GM12878 (cell line): Measurements from ENCODE around the gene TK2. TPM values are rescaled to one million over a fixed set of nuclear protein-coding genes. Genes with fewer than 3 reads are reported as not detected.

Source experiments
- ATAC-seq: fragments of 200-7000 bp; cut with Tn5 transposase; 3 replicates; pipeline ENCODE4 v1.9.1; 2020; ENCODE audit warnings: mild to moderate bottlenecking, moderate library complexity
- BruUV-seq: library from RNA; stranded (reverse); fragments of 400-500 nt; replicated peaks from 2 replicates; lab custom pipeline; 2021; lab: Mats Ljungman, UMichigan
- CTCF ChIA-PET: fragments of 300-600 bp; sonication (Branson Sonifier 250); formaldehyde crosslinking; extraction: SDS; loops from one replicate; lab custom pipeline; 2021; ENCODE audit warnings: inconsistent platforms; lab: Yijun Ruan, JAX
- POLR2A ChIA-PET: fragments of 350-600 bp; formaldehyde crosslinking; extraction: SDS; loops from one replicate; lab custom pipeline; 2021; ENCODE audit warnings: inconsistent platforms; lab: Charles Lee
- RAD21 ChIA-PET: fragments of 300-600 bp; sonication (Branson Sonifier 250); formaldehyde crosslinking; loops from one replicate; lab custom pipeline; 2023; ENCODE audit warnings: antibody characterized with exemption; ENCODE audit not compliant: unreplicated experiment; lab: Charles Lee
- SMC1A ChIA-PET: fragments of 300-600 bp; sonication (Branson Sonifier 250); formaldehyde crosslinking; loops from one replicate; lab custom pipeline; 2023; ENCODE audit not compliant: unreplicated experiment, uncharacterized antibody; lab: Charles Lee
- DNase-seq: peaks from one replicate; pipeline ENCODE4 v3.0.0-alpha.2; 2011; ENCODE audit warnings: low read depth, low spot score
- FAIRE-seq: peaks from 3 replicates; lab custom pipeline; 2011; peaks lifted over from hg19 to GRCh38; lab: Jason Lieb, UNC
- H2AFZ ChIP-seq: 2 replicates; pipeline ENCODE4 v1.6.0; 2011; ENCODE audit warnings: low read depth, low read length, control low read depth; ENCODE audit not compliant: control insufficient read depth
- H3K27ac ChIP-seq: 2 replicates; pipeline ENCODE4 v1.5.1; 2011; ENCODE audit warnings: control low read depth; ENCODE audit not compliant: control insufficient read depth, insufficient read depth
- H3K27me3 ChIP-seq, 2 experiments: replicated peaks in 1 of 2; 2 replicates each; pipeline versions ENCODE4 v1.6.0 to v1.6.1; 2011; ENCODE audit warnings: low read length in 1 of 2; ENCODE audit not compliant: control insufficient read depth in 2 of 2, insufficient read depth in 2 of 2
- H3K36me3 ChIP-seq, 2 experiments: 2 replicates each; pipeline ENCODE4 v1.5.1; 2011; ENCODE audit warnings: low read length in 1 of 2; ENCODE audit not compliant: control insufficient read depth in 2 of 2, insufficient read depth in 2 of 2
- H3K4me1 ChIP-seq: 2 replicates; pipeline ENCODE4 v1.6.1; 2011; ENCODE audit warnings: mild to moderate bottlenecking, low read length, moderate library complexity, mixed read lengths; ENCODE audit not compliant: control insufficient read depth, insufficient read depth
- H3K4me2 ChIP-seq: 2 replicates; pipeline ENCODE4 v1.6.0; 2011; ENCODE audit warnings: control low read depth; ENCODE audit not compliant: control insufficient read depth, insufficient read depth
- H3K4me3 ChIP-seq: fragments of 200-600 bp; sonication (generic); 2 replicates; pipeline ENCODE4 v1.5.1; 2016
- H3K79me2 ChIP-seq: 2 replicates; pipeline ENCODE4 v1.6.0; 2011; ENCODE audit warnings: low read length; ENCODE audit not compliant: control insufficient read depth, insufficient read depth
- H3K9ac ChIP-seq: 2 replicates; pipeline ENCODE4 v1.8.0; 2011; ENCODE audit warnings: low read length, control low read depth, mixed read lengths; ENCODE audit not compliant: control insufficient read depth, insufficient read depth
- H3K9me3 ChIP-seq: replicated peaks from 3 replicates; pipeline ENCODE4 v1.5.1; 2011; ENCODE audit warnings: mild to moderate bottlenecking, low read length; ENCODE audit not compliant: control insufficient read depth, insufficient read depth
- H4K20me1 ChIP-seq: 2 replicates; pipeline ENCODE4 v1.6.0; 2011; ENCODE audit not compliant: control insufficient read depth, insufficient read depth
- BACH1 ChIP-seq: fragments of 450-650 bp; IDR thresholded peaks from 2 replicates; pipeline ENCODE4 v1.6.1; 2017; ENCODE audit warnings: mild to moderate bottlenecking, borderline replicate concordance
- CBFB ChIP-seq: IDR thresholded peaks from 2 replicates; pipeline ENCODE4 v1.6.1; 2016; ENCODE audit warnings: antibody characterized with exemption, low read depth
- CREB1 ChIP-seq: IDR thresholded peaks from 2 replicates; pipeline ENCODE4 v1.6.1; 2012; ENCODE audit warnings: low read depth, mild to moderate bottlenecking, inconsistent platforms
- EED ChIP-seq: sonication (generic); IDR thresholded peaks from 2 replicates; pipeline ENCODE4 v1.6.1; 2016; ENCODE audit warnings: antibody characterized with exemption, low read depth
- FOS ChIP-seq: IDR thresholded peaks from 3 replicates; pipeline ENCODE4 v1.6.1; 2011; ENCODE audit warnings: borderline replicate concordance; ENCODE audit not compliant: insufficient read length; ENCODE audit errors: extremely low read depth
- FOXK2 ChIP-seq: fragments of 450-650 bp; IDR thresholded peaks from 2 replicates; pipeline ENCODE4 v1.6.1; 2017; ENCODE audit warnings: mild to moderate bottlenecking, moderate library complexity
- HDAC6 ChIP-seq: fragments of 200-600 bp; sonication (generic); IDR thresholded peaks from one replicate; pipeline ENCODE4 v1.8.0; 2017; ENCODE audit warnings: antibody characterized with exemption; ENCODE audit not compliant: unreplicated experiment
- IKZF1 ChIP-seq: fragments of 450-650 bp; conservative IDR thresholded peaks from 2 replicates; pipeline ENCODE4 v1.6.1; 2017; ENCODE audit warnings: antibody characterized with exemption, mild to moderate bottlenecking
- JUNB ChIP-seq: IDR thresholded peaks from 2 replicates; pipeline ENCODE4 v1.6.1; 2016; ENCODE audit warnings: antibody characterized with exemption, mild to moderate bottlenecking
- NFYA ChIP-seq: IDR thresholded peaks from 2 replicates; pipeline ENCODE4 v1.6.1; 2011; ENCODE audit warnings: low read depth, mild to moderate bottlenecking, low read length, improper control_type of control experiment, borderline replicate concordance
- NFYB ChIP-seq: IDR thresholded peaks from 2 replicates; pipeline ENCODE4 v1.6.1; 2011; ENCODE audit warnings: low read depth, mild to moderate bottlenecking, low read length, improper control_type of control experiment, moderate library complexity; ENCODE audit not compliant: insufficient read depth
- NR2F1 ChIP-seq: fragments of 450-650 bp; conservative IDR thresholded peaks from 2 replicates; pipeline ENCODE4 v1.6.1; 2017; ENCODE audit warnings: mild to moderate bottlenecking
- RCOR1 ChIP-seq: conservative IDR thresholded peaks from 2 replicates; pipeline ENCODE4 v1.6.1; 2012; ENCODE audit warnings: low read depth, low read length, improper control_type of control experiment
- STAT1 ChIP-seq: fragments of 450-650 bp; conservative IDR thresholded peaks from 2 replicates; pipeline ENCODE4 v1.6.1; 2014; ENCODE audit warnings: antibody characterized with exemption, mild to moderate bottlenecking
- ZNF207 ChIP-seq: fragments of 450-650 bp; IDR thresholded peaks from 2 replicates; pipeline ENCODE4 v1.6.1; 2014; ENCODE audit warnings: antibody characterized with exemption, mild to moderate bottlenecking, borderline replicate concordance
- WGBS: methylation state at CpG from one replicate; pipeline ENCODE4 v1.1.6; 2016; ENCODE audit warnings: low lambda C conversion rate; ENCODE audit not compliant: insufficient replicate concordance, insufficient coverage; ENCODE audit errors: missing lambda C conversion rate; 5-methylcytosine and 5-hydroxymethylcytosine counted together
- in situ Hi-C: fragments of 300-500 bp; cut with MboI; formaldehyde crosslinking; loops from 9 replicates; pipeline ENCODE4 v1.14.3; 2018; ENCODE audit warnings: mixed read lengths
- intact Hi-C: fragments of 100-400 bp; cut with micrococcal nuclease; formaldehyde crosslinking; loops from one replicate; pipeline ENCODE4 v1.14.2; 2022; ENCODE audit not compliant: unreplicated experiment
- polyA plus RNA-seq, 11 experiments: library from polyadenylated mRNA; depleted of rRNA in 4 of 11; unstranded in 6 of 11; stranded (reverse) in 5 of 11; fragments of >200 nt; fragmentation: Nextera tagmentation in 4 of 11; fragmentation: Illumina TruSeq in 1 of 11; extraction: Ambion mirVana in 4 of 11; extraction: Trizol in 1 of 11; gene quantifications; 1 replicate in 1 of 11; 2 replicates in 10 of 11; pipeline versions ENCODE4 v1.2.1 to v1.2.3, GENCODE V29; 2011 to 2016; ENCODE audit warnings: inconsistent platforms in 2 of 11, missing spikeins in 2 of 11, low read depth in 1 of 11
- total RNA-seq, 4 experiments: library from RNA; depleted of rRNA in 3 of 4; stranded (reverse); fragments of >200 nt in 3 of 4; fragmentation: Illumina TruSeq in 1 of 4; extraction: Trizol in 1 of 4; gene quantifications; 2 replicates each; pipeline versions ENCODE4 v1.2.1 to v1.2.3, GENCODE V29; 2013 to 2021
- TF ChIP-seq, protein P1 (sequence below): fragments of 450-650 bp; IDR thresholded peaks from 2 replicates; pipeline ENCODE4 v1.6.1; 2017; ENCODE audit warnings: borderline replicate concordance
- TF ChIP-seq, protein P2 (sequence below): fragments of 150-350 bp; IDR thresholded peaks from 2 replicates; pipeline ENCODE4 v1.6.1; 2014; ENCODE audit warnings: mild to moderate bottlenecking, low read depth, low read length
- TF ChIP-seq, protein P3 (sequence below): IDR thresholded peaks from 2 replicates; pipeline ENCODE4 v1.6.1; 2011; ENCODE audit warnings: borderline replicate concordance, low read depth, mild to moderate bottlenecking, moderate library complexity, mixed read lengths, low read length; ENCODE audit not compliant: insufficient read depth; ENCODE audit errors: extremely low read length

TK2 gene
- total and polyA plus RNA-seq, 10 of the 15 experiments (the other 5 are each of a cell fraction or from before 2014, with no cell fraction given), result 1.3 to 12.4 (median 3.0) TPM

DNA sequence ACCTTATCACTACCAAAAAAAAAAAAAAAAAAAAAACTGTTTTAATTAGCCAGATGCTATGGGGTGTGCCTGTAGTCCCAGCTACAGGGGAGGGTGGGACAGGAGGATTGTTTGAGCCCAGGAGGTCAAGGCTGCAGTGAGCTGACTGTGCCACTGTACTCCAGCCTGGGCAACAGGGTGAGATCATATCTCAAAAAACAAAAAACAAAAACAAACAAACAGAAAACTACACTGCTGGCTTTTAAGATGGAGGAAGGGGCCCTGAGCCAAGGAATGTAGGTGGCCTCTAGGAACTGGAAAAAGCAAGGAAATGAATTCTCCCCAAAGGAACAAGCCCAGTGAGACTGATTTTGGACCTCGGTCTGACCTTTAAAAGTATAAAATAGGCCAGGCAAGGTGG, 61.4 kb downstream of the TK2 start:
- in situ Hi-C loops, result no loop called here
- SMC1A ChIA-PET, result interaction anchor here (0.6 to 1.3 kb wide), 3 partner anchors 101 to 240 kb away, joined by 3 to 6 read pairs (median 4); no protein-coding TSS in a partner anchor
- Histone ChIP-seq H3K36me3 (no peaks in the 10 kb centered on the region), H3K27ac (no peak overlapping the region), H3K79me2 (no peaks in the 10 kb centered on the region), H3K4me3 (no peak overlapping the region), H3K4me2 (no peak overlapping the region), H4K20me1 (no peaks in the 10 kb centered on the region), H3K9ac (no peak overlapping the region), H3K27me3 (no peaks in the 10 kb centered on the region; a peak in 2 of 4 replicates), H3K4me1 (peaks cover 1% of the 10 kb centered on the region; the same call in 1 of the 2 replicates), H2AFZ (no peak overlapping the region), H3K9me3 (no peaks in the 10 kb centered on the region)
- CTCF ChIA-PET, result interaction anchor here (0.8 to 10.4 kb wide), 4 partner anchors 74 to 137 kb away, joined by 3 to 118 read pairs (median 6); no protein-coding TSS in a partner anchor
- ATAC-seq (no peak), DNase-seq (no peak), FAIRE-seq (no peak)
- RAD21 ChIA-PET, result interaction anchor here (0.6 to 1.3 kb wide), 2 partner anchors 27 to 131 kb away, joined by 3 read pairs; no protein-coding TSS in a partner anchor
- 8% methylated on average over 1 of the region's 1 CpG for WGBS
- POLR2A ChIA-PET, result interaction anchor here (0.6 kb wide), 1 partner anchor 60 kb away, joined by 9 read pairs; no protein-coding TSS in a partner anchor
- BruUV-seq, result no TSS peak
- intact Hi-C loops, result no loop called here
- TF ChIP-seq, protein P1, sequence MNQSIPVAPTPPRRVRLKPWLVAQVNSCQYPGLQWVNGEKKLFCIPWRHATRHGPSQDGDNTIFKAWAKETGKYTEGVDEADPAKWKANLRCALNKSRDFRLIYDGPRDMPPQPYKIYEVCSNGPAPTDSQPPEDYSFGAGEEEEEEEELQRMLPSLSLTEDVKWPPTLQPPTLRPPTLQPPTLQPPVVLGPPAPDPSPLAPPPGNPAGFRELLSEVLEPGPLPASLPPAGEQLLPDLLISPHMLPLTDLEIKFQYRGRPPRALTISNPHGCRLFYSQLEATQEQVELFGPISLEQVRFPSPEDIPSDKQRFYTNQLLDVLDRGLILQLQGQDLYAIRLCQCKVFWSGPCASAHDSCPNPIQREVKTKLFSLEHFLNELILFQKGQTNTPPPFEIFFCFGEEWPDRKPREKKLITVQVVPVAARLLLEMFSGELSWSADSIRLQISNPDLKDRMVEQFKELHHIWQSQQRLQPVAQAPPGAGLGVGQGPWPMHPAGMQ, result no peak
- TF ChIP-seq STAT1 (no peak), RCOR1 (no peak), EED (no peak), CREB1 (no peak), FOXK2 (no peak), ZNF207 (no peak), NFYB (no peak), BACH1 (no peak), FOS (no peak), HDAC6 (no peak), IKZF1 (no peak), NR2F1 (no peak), NFYA (no peak), JUNB (no peak), CBFB (no peak)
- TF ChIP-seq, protein P2, sequence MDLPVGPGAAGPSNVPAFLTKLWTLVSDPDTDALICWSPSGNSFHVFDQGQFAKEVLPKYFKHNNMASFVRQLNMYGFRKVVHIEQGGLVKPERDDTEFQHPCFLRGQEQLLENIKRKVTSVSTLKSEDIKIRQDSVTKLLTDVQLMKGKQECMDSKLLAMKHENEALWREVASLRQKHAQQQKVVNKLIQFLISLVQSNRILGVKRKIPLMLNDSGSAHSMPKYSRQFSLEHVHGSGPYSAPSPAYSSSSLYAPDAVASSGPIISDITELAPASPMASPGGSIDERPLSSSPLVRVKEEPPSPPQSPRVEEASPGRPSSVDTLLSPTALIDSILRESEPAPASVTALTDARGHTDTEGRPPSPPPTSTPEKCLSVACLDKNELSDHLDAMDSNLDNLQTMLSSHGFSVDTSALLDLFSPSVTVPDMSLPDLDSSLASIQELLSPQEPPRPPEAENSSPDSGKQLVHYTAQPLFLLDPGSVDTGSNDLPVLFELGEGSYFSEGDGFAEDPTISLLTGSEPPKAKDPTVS, result no peak
- TF ChIP-seq, protein P3, sequence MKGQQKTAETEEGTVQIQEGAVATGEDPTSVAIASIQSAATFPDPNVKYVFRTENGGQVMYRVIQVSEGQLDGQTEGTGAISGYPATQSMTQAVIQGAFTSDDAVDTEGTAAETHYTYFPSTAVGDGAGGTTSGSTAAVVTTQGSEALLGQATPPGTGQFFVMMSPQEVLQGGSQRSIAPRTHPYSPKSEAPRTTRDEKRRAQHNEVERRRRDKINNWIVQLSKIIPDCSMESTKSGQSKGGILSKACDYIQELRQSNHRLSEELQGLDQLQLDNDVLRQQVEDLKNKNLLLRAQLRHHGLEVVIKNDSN, result no peak
